Keratinocyte (primary cell): ENCODE data around the gene GJC1. TPM values are rescaled to one million over a fixed set of nuclear protein-coding genes. Genes with fewer than 3 reads are reported as not detected.

ENCODE experiments used
- DNase-seq: peaks from one replicate; pipeline ENCODE4 v3.0.0-alpha.2; 2011; ENCODE audit warnings: low read depth, missing footprints, low spot score
- FAIRE-seq: peaks from 2 replicates; lab custom pipeline; 2011; peaks lifted over from hg19 to GRCh38; lab: Jason Lieb, UNC
- H2AFZ ChIP-seq: 2 replicates; pipeline ENCODE4 v1.6.0; 2012; ENCODE audit warnings: low read length, control low read depth, inconsistent platforms; ENCODE audit not compliant: control insufficient read depth
- H3K27ac ChIP-seq: 2 replicates; pipeline ENCODE4 v1.5.1; 2011; ENCODE audit warnings: low read length; ENCODE audit not compliant: control insufficient read depth, insufficient read depth
- H3K27me3 ChIP-seq: 3 replicates; pipeline ENCODE4 v1.6.0; 2011; ENCODE audit warnings: low read length; ENCODE audit not compliant: control insufficient read depth, insufficient read depth; ENCODE audit errors: extremely low read depth
- H3K36me3 ChIP-seq, 2 experiments: 2 replicates in 1 of 2; 3 replicates in 1 of 2; pipeline ENCODE4 v1.5.1; 2011; ENCODE audit warnings: low read length in 2 of 2, mild to moderate bottlenecking in 1 of 2; ENCODE audit not compliant: control insufficient read depth in 2 of 2, insufficient read depth in 2 of 2; ENCODE audit errors: extremely low read depth in 1 of 2
- H3K4me1 ChIP-seq: 3 replicates; pipeline ENCODE4 v1.5.1; 2011; ENCODE audit warnings: low read length; ENCODE audit not compliant: control insufficient read depth, insufficient read depth; ENCODE audit errors: extremely low read depth
- H3K4me2 ChIP-seq: 3 replicates; pipeline ENCODE4 v1.6.0; 2011; ENCODE audit warnings: low read depth, low read length; ENCODE audit not compliant: control insufficient read depth, insufficient read depth; ENCODE audit errors: extremely low read depth
- H3K4me3 ChIP-seq, 3 experiments: fragments of 200-600 bp in 1 of 3; sonication (generic) in 1 of 3; 2 replicates in 2 of 3; 3 replicates in 1 of 3; pipeline ENCODE4 v1.5.1; 2011 to 2016; ENCODE audit warnings: low read length in 3 of 3, mild to moderate bottlenecking in 3 of 3, control low read depth in 2 of 3, inconsistent platforms in 1 of 3, low read depth in 1 of 3, mixed read lengths in 1 of 3, mixed run types in 1 of 3, moderate library complexity in 1 of 3; ENCODE audit not compliant: control insufficient read depth in 2 of 3, insufficient read depth in 2 of 3; ENCODE audit errors: extremely low read depth in 1 of 3
- H3K79me2 ChIP-seq: 2 replicates; pipeline ENCODE4 v1.6.0; 2012; ENCODE audit warnings: low read length; ENCODE audit not compliant: control insufficient read depth, insufficient read depth
- H3K9ac ChIP-seq: 3 replicates; pipeline ENCODE4 v1.6.0; 2011; ENCODE audit warnings: low read length; ENCODE audit not compliant: control insufficient read depth, insufficient read depth; ENCODE audit errors: extremely low read depth
- H3K9me1 ChIP-seq: 3 replicates; pipeline ENCODE4 v1.6.0; 2011; ENCODE audit warnings: low read length; ENCODE audit not compliant: control insufficient read depth, insufficient read depth; ENCODE audit errors: extremely low read depth
- H3K9me3 ChIP-seq: 2 replicates; pipeline ENCODE4 v1.5.1; 2012; ENCODE audit warnings: low read depth, low read length; ENCODE audit not compliant: control insufficient read depth
- H4K20me1 ChIP-seq: 3 replicates; pipeline ENCODE4 v1.6.0; 2011; ENCODE audit warnings: low read length; ENCODE audit not compliant: control insufficient read depth, insufficient read depth; ENCODE audit errors: extremely low read depth
- CTCF ChIP-seq, 3 experiments: IDR thresholded peaks in 1 of 3; conservative IDR thresholded peaks in 1 of 3; optimal IDR thresholded peaks in 1 of 3; 2 replicates in 2 of 3; 3 replicates in 1 of 3; pipeline versions ENCODE3 to v1.5.1; 2011; ENCODE audit warnings: low read length in 3 of 3, mild to moderate bottlenecking in 3 of 3, moderate library complexity in 2 of 3, control low read depth in 1 of 3, inconsistent platforms in 1 of 3; ENCODE audit not compliant: insufficient read depth in 2 of 3; ENCODE audit errors: extremely low read depth in 1 of 3
- EZH2 ChIP-seq: IDR thresholded peaks from one replicate; pipeline ENCODE4 v1.6.1; 2012; ENCODE audit warnings: inconsistent platforms, mild to moderate bottlenecking, low read length, moderate library complexity
- dilution Hi-C: fragments of 300-500 bp; cut with MboI; formaldehyde crosslinking; loops from one replicate; pipeline ENCODE4 v1.7.0; 2020; ENCODE audit warnings: low sequenced_read_pairs; ENCODE audit not compliant: extremely low pct_ligation_motif_present
- polyA plus RNA-seq, 5 experiments: library from polyadenylated mRNA; depleted of rRNA in 3 of 5; stranded (reverse) in 3 of 5; stranded (forward) in 1 of 5; unstranded in 1 of 5; fragments of >200 nt; gene quantifications; 1 replicate in 1 of 5; 2 replicates in 3 of 5; 3 replicates in 1 of 5; pipeline versions ENCODE4 v1.2.1 to v1.2.3, GENCODE V29; 2011 to 2012; ENCODE audit warnings: missing spikeins in 2 of 5, low read depth in 1 of 5, low replicate concordance in 1 of 5

Gene GJC1
- polyA plus RNA-seq, 1 donor (not counting 4 experiments of a cell fraction or from before 2014, with no cell fraction given) = 11.1 TPM

GRCh38 chr17:44848257-44848795, 18.2 kb upstream of the GJC1 start:
- no peaks in the 10 kb centered on the region for H3K27me3 ChIP-seq
- no peak for FAIRE-seq
- H3K79me2 ChIP-seq = no peaks in the 10 kb centered on the region
- H2AFZ ChIP-seq = no peak overlapping the region
- peaks cover 18 to 19% of the 10 kb centered on the region in 2 experiments for H3K36me3 ChIP-seq
- TF ChIP-seq EZH2 = no peak
- no peak for TF ChIP-seq CTCF (optimal IDR thresholded peaks at IDR 0.05 in 1 of 3, IDR thresholded peaks at IDR 0.05 in 1 of 3, conservative IDR thresholded peaks at IDR 0.05 in 1 of 3; ENCODE audit: extremely low read depth in 1 of 3, insufficient read depth in 2 of 3, low read length in 3 of 3)
- no peak overlapping the region for H3K27ac ChIP-seq
- no peak overlapping the region for H3K4me3 ChIP-seq
- H4K20me1 ChIP-seq = no peaks in the 10 kb centered on the region
- H3K9me3 ChIP-seq = no peaks in the 10 kb centered on the region
- dilution Hi-C loops = no loop called here
- no peak for DNase-seq
- H3K4me1 ChIP-seq = no peaks in the 10 kb centered on the region
- H3K9me1 ChIP-seq = no peaks in the 10 kb centered on the region
- H3K4me2 ChIP-seq = no peak overlapping the region
- H3K9ac ChIP-seq = no peak overlapping the region

GRCh38 chr17:44847586-44847985, 17.5 kb upstream of the GJC1 start, which contains the start of gene HIGD1B:
Gene HIGD1B, plus strand, starts transcription at chr17:44847883. Its CDS starts 270 bp downstream, at chr17:44848153.
- no peak for DNase-seq
- H3K4me2 ChIP-seq = no peak within 1 kb of the TSS
- H2AFZ ChIP-seq = no peak within 1 kb of the TSS
- H3K4me1 ChIP-seq = no peaks in the 10 kb centered on the region
- dilution Hi-C loops = no loop called here
- no peak within 1 kb of the TSS for H3K9ac ChIP-seq
- TF ChIP-seq CTCF (optimal IDR thresholded peaks at IDR 0.05 in 1 of 3, IDR thresholded peaks at IDR 0.05 in 1 of 3, conservative IDR thresholded peaks at IDR 0.05 in 1 of 3; ENCODE audit: extremely low read depth in 1 of 3, insufficient read depth in 2 of 3, low read length in 3 of 3) (no peak), EZH2 (no peak)
- peaks cover 14% of the 10 kb centered on the region in 2 experiments for H3K36me3 ChIP-seq
- no peak for FAIRE-seq
- H3K9me1 ChIP-seq = no peaks in the 10 kb centered on the region
- H3K9me3 ChIP-seq = no peaks in the 10 kb centered on the region
- H3K79me2 ChIP-seq = no peaks in the 10 kb centered on the region
- no peaks in the 10 kb centered on the region for H3K27me3 ChIP-seq
- H3K27ac ChIP-seq = no peak within 1 kb of the TSS
- H4K20me1 ChIP-seq = no peaks in the 10 kb centered on the region
- no peak within 1 kb of the TSS for H3K4me3 ChIP-seq
